ENCODE data around the gene STEAP1. TPM values are rescaled to one million over a fixed set of nuclear protein-coding genes. Genes with fewer than 3 reads are reported as not detected.
"Not testable (repeated sequence)": the region's sequence is repeated elsewhere in the genome, so short reads cannot be mapped to it uniquely, and the experiment has no call there.

The STEAP1 gene
- total RNA-seq, 1 donor from 2014 or later, result not detected

DNA sequence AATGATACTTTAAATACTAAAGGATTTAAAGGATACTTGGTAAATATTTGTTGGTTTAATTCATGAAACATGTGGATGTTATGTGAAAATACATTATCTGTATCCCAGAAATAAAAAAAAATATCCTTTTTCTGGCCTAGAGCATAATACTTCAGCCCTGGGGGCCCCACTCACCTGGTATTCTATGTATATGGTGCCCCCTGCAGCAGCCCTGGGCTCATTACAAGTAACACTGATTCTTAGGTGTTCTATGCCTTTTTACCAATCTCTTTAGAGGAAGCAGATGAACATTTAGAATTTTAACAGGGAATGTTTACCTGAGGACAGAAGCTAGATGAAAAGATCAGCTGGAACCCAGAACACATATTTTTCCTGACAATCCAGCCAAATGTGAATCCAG, 4.8 kb upstream of the STEAP1 start:
- TF ChIP-seq, protein P1, sequence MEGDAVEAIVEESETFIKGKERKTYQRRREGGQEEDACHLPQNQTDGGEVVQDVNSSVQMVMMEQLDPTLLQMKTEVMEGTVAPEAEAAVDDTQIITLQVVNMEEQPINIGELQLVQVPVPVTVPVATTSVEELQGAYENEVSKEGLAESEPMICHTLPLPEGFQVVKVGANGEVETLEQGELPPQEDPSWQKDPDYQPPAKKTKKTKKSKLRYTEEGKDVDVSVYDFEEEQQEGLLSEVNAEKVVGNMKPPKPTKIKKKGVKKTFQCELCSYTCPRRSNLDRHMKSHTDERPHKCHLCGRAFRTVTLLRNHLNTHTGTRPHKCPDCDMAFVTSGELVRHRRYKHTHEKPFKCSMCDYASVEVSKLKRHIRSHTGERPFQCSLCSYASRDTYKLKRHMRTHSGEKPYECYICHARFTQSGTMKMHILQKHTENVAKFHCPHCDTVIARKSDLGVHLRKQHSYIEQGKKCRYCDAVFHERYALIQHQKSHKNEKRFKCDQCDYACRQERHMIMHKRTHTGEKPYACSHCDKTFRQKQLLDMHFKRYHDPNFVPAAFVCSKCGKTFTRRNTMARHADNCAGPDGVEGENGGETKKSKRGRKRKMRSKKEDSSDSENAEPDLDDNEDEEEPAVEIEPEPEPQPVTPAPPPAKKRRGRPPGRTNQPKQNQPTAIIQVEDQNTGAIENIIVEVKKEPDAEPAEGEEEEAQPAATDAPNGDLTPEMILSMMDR (IDR thresholded peaks at IDR 0.05; ENCODE audit: partially characterized antibody, unreplicated experiment), result peak; percentile 61
- not testable (repeated sequence) for H3K27ac Mint-ChIP-seq (ENCODE audit: unreplicated experiment); H3K36me3 Mint-ChIP-seq (ENCODE audit: unreplicated experiment); H3K9me3 Mint-ChIP-seq (ENCODE audit: unreplicated experiment); H3K4me1 Mint-ChIP-seq (ENCODE audit: low read depth, unreplicated experiment); H3K4me3 Mint-ChIP-seq (ENCODE audit: unreplicated experiment); H3K27me3 Mint-ChIP-seq (ENCODE audit: unreplicated experiment)
- peak; percentile 66 for DNase-seq

DNA sequence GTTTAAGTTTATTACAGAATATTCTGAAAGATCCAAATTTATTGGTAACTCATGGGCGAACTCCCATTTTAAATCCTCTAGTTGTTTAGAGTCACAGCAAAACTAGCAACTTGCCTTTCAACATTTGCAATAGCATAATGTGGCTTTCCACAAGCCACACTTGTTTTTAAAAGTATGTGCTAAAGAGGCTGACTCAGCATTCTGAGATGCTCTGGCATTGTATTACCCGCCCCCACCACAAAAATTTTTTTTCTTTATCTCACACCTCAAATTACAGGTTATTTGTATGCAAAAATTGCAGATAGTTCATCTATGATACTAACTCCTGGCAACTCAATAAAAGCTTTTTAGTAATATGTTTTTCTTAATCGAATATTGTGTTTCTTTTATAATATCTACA, 2.4 kb upstream of the STEAP1 start:
- H3K9me3 Mint-ChIP-seq (ENCODE audit: unreplicated experiment); H3K27ac Mint-ChIP-seq (ENCODE audit: unreplicated experiment); H3K4me1 Mint-ChIP-seq (ENCODE audit: low read depth, unreplicated experiment); DNase-seq; H3K27me3 Mint-ChIP-seq (ENCODE audit: unreplicated experiment); H3K4me3 Mint-ChIP-seq (ENCODE audit: unreplicated experiment); H3K36me3 Mint-ChIP-seq (ENCODE audit: unreplicated experiment): not testable (repeated sequence)

DNA sequence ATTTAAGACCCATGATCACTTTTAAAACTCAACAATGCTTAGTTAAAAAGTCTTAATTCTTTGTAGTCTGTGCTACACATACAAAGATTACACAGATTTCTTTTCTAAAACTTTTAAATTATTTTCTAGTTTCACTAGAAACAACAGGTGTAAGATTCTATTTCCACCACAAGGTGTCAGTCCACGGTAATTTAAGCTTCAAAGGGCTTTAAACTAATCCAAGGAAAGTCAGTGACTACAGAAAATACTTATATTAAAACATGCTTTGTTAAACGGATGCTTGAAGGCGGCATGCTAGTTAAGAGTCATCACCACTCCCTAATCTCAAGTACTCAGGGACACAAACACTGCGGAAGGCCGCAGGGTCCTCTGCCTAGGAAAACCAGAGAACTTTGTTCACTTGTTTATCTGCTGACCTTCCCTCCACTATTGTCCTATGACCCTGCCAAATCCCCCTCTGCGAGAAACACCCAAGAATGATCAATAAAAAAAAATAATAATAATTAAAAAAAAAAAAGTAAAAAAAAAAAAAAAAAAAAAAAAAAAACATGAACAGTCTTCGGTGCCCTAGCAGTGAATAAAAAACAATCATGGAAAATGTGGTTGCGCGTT, 1.5 kb upstream of the STEAP1 start:
- H3K9me3 Mint-ChIP-seq (ENCODE audit: unreplicated experiment); H3K4me1 Mint-ChIP-seq (ENCODE audit: low read depth, unreplicated experiment); H3K27ac Mint-ChIP-seq (ENCODE audit: unreplicated experiment); H3K4me3 Mint-ChIP-seq (ENCODE audit: unreplicated experiment); H3K36me3 Mint-ChIP-seq (ENCODE audit: unreplicated experiment); DNase-seq; H3K27me3 Mint-ChIP-seq (ENCODE audit: unreplicated experiment): not testable (repeated sequence)
- TF ChIP-seq, protein P1 (IDR thresholded peaks at IDR 0.05; ENCODE audit: partially characterized antibody, unreplicated experiment), result peak; percentile 68

DNA sequence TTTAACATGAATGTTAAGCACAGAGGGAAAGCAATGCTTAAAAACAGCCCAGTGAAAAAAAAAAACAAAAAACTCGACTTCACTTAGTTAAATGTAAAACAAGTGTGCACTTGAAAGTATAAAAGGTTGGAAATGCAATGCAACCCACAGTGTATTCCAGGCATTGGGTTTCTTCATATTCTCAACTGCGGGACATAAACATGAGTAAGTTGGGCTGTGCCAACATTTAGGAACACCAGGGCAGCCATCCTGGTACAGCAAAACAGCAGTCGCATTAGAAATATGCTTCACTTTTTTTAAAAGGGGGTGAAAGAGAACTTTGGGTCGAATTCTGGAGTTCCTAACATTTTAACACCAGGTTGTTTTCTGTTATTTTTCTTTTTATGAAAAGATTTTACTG, 937 bp downstream of the STEAP1 start:
- DNase-seq, result no peak
- Mint-ChIP-seq H3K9me3 (ENCODE audit: unreplicated experiment) (no peaks in the 10 kb centered on the region), H3K36me3 (ENCODE audit: unreplicated experiment) (no peaks in the 10 kb centered on the region), H3K27me3 (ENCODE audit: unreplicated experiment) (peaks cover 2% of the 10 kb centered on the region), H3K4me1 (ENCODE audit: low read depth, unreplicated experiment) (peaks cover 3% of the 10 kb centered on the region), H3K27ac (ENCODE audit: unreplicated experiment) (no peak overlapping the region), H3K4me3 (ENCODE audit: unreplicated experiment) (no peak overlapping the region)
- TF ChIP-seq, protein P1 (IDR thresholded peaks at IDR 0.05; ENCODE audit: partially characterized antibody, unreplicated experiment), result no peak

DNA sequence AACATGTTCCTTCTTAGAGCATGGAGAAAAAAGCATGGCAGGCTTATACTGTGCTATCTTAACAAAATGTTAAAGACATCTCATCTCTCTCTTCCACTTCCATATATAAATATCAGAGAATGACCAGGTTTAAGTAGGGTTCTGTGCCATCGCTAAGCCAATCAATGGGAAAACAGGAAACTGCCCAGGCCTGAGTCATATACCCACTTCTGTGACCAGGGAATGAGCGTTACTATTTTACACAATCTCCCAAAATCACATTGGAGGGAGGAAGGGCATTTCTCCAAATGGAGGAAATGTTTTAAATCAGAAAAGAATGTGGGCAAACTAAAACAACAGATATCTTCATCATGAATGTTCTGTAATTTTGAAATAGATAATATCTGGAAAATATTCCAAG, 3.1 kb downstream of the STEAP1 start:
- not testable (repeated sequence) for H3K36me3 Mint-ChIP-seq (ENCODE audit: unreplicated experiment); H3K4me3 Mint-ChIP-seq (ENCODE audit: unreplicated experiment); H3K4me1 Mint-ChIP-seq (ENCODE audit: low read depth, unreplicated experiment); DNase-seq; H3K27ac Mint-ChIP-seq (ENCODE audit: unreplicated experiment); H3K27me3 Mint-ChIP-seq (ENCODE audit: unreplicated experiment); H3K9me3 Mint-ChIP-seq (ENCODE audit: unreplicated experiment)

DNA sequence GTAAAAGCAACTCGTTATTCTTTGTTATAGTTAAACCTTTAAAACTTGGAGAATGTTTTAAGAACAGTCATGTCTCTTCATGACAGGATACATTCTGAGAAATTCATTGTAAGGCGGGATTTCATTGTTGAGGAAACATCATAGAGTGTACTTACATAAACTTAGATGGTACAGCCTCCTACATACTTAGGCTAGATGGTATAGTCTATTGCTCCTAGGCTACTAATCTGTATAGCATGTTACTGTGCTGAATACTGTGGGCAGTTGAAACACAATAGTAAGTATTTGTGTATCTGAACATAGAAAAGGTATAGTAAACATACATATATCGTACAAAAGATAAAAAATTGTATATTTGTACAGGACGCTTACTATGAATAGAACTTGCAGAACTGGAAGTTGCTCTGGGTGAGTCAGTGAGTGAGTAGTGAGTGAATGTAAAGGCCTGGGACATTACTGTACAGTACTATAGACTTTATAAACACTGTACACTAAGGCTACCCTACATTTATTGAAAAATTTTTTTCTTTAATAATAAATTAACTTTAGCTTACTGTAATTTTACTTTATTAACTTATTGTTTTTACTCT, 3.6 kb downstream of the STEAP1 start:
- not testable (repeated sequence) for H3K9me3 Mint-ChIP-seq (ENCODE audit: unreplicated experiment); DNase-seq; H3K27ac Mint-ChIP-seq (ENCODE audit: unreplicated experiment); H3K4me3 Mint-ChIP-seq (ENCODE audit: unreplicated experiment); H3K36me3 Mint-ChIP-seq (ENCODE audit: unreplicated experiment); H3K4me1 Mint-ChIP-seq (ENCODE audit: low read depth, unreplicated experiment); H3K27me3 Mint-ChIP-seq (ENCODE audit: unreplicated experiment)

Data from glutamatergic neuron (in vitro differentiated cells).